Measurements from ENCODE around the gene NEK4. TPM values are rescaled to one million over a fixed set of nuclear protein-coding genes. Genes with fewer than 3 reads are reported as not detected.

Gene NEK4
- polyA plus RNA-seq, 1 donor from 2014 or later, result 11.3 TPM

GRCh38 chr3:52787672-52788625 is 17.2 kb upstream of the NEK4 start:
- H3K27me3 Mint-ChIP-seq, result peaks cover 4% of the 10 kb centered on the region
- no peak overlapping the region for H3K4me3 Mint-ChIP-seq
- peak overlapping the region in 1 of 3 donors; percentile 23 for H3K27ac Mint-ChIP-seq
- H3K36me3 Mint-ChIP-seq, result peaks cover 2% of the 10 kb centered on the region
- H3K4me1 Mint-ChIP-seq, result no peaks in the 10 kb centered on the region
- H3K9me3 Mint-ChIP-seq, result no peaks in the 10 kb centered on the region

GRCh38 chr3:52787246-52787645 is 16.5 kb upstream of the NEK4 start:
- H3K36me3 Mint-ChIP-seq, result peaks cover 2% of the 10 kb centered on the region
- no peak overlapping the region for H3K4me3 Mint-ChIP-seq
- H3K27ac Mint-ChIP-seq, result peak overlapping the region in 1 of 3 donors; percentile 23
- H3K9me3 Mint-ChIP-seq, result no peaks in the 10 kb centered on the region
- peaks cover 4% of the 10 kb centered on the region for H3K27me3 Mint-ChIP-seq
- no peaks in the 10 kb centered on the region for H3K4me1 Mint-ChIP-seq

DNA sequence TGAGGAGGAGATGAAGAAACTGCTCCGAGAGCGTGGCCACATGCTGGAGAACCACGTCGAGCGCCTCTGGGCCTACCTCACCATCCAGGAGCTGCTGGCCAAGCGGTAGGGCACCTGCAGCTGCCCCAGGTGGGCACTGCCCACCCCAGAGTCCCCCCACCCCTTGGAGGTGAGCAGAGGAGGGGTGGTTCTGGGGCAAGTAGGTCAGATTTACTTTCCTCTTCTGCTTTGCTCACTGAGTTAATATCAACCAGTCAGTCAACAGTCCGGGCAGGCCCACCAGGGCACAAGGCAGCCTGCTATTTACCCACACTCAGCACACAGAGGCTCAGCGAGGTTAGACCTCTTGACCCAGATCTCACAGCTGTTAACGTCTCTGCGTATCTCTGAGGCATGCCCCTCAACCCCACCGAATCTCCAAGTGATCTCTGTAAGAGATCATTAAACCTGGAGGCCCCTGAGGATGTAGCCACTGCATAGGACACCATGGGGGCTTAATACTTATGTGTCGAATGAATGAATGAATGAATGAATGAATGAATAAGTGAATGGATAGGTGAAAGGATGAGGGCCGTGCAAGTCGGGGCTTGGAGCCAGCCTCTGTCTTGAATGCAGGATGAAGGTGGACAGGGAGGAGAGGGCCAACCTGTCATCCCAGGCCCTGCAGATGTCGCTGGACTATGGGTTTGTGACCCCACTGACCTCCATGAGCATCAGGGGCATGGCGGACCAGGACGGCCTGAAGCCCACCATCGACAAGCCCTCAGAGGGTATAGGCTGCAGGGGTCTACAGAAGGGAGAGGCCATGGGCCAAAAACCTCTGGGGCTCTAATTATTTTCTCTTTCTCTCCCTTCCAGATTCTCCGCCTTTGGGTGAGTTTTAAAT is 15.8 kb upstream of the NEK4 start:
- H3K9me3 Mint-ChIP-seq, result no peaks in the 10 kb centered on the region
- peaks cover 4% of the 10 kb centered on the region for H3K27me3 Mint-ChIP-seq
- no peak overlapping the region for H3K4me3 Mint-ChIP-seq
- H3K36me3 Mint-ChIP-seq, result peaks cover 2% of the 10 kb centered on the region
- H3K4me1 Mint-ChIP-seq, result no peaks in the 10 kb centered on the region
- H3K27ac Mint-ChIP-seq, result no peak overlapping the region

- H3K27ac Mint-ChIP-seq, result no peak overlapping the region
- H3K36me3 Mint-ChIP-seq, result peaks cover 2% of the 10 kb centered on the region
- H3K9me3 Mint-ChIP-seq, result no peaks in the 10 kb centered on the region
- H3K4me1 Mint-ChIP-seq, result peaks cover 0 to 2% (median 2%) of the 10 kb centered on the region in 3 donors
- H3K27me3 Mint-ChIP-seq, result peaks cover 4% of the 10 kb centered on the region
- no peak overlapping the region for H3K4me3 Mint-ChIP-seq
Measured at GRCh38 chr3:52784931-52785590, 14.3 kb upstream of the NEK4 start.

DNA sequence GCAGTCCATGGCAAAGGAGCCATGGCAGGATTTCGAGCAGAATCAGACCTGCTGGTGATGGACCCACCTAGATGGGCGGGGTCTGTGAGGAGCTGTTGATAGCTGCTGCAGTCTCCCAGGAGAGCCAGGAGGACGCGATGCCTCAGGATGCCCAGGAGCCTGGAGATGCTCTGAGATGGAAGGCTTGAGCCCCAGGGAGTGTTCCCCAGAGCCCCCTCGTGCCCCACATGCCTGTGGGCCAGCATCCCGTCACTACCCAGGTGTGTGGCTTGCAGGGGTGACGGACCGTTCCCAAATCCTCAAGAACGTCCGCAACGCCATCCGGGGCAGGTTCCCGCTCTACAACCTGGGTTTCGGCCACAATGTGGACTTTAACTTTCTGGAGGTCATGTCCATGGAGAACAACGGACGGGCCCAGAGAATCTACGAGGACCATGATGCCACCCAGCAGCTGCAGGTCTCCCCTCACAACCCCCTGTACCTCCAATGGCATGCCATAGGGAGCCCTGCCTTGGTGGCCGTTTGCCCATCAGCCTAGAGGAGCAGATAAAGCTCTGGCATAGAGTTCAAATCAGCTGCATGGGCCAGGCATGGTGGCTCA is 13.4 kb upstream of the NEK4 start:
- Mint-ChIP-seq H3K4me1 (peaks cover 7 to 10% (median 8%) of the 10 kb centered on the region in 3 donors), H3K27ac (peak overlapping the region in 1 of 3 donors; percentile 62), H3K36me3 (no peaks in the 10 kb centered on the region), H3K27me3 (peaks cover 4% of the 10 kb centered on the region), H3K4me3 (no peak overlapping the region), H3K9me3 (no peaks in the 10 kb centered on the region)

GRCh38 chr3:52783211-52783555 is 12.4 kb upstream of the NEK4 start:
- Mint-ChIP-seq H3K9me3 (no peaks in the 10 kb centered on the region), H3K27ac (no peak overlapping the region), H3K4me3 (no peak overlapping the region), H3K36me3 (no peaks in the 10 kb centered on the region), H3K4me1 (peaks cover 7 to 12% (median 8%) of the 10 kb centered on the region in 3 donors), H3K27me3 (peaks cover 4% of the 10 kb centered on the region)

DNA sequence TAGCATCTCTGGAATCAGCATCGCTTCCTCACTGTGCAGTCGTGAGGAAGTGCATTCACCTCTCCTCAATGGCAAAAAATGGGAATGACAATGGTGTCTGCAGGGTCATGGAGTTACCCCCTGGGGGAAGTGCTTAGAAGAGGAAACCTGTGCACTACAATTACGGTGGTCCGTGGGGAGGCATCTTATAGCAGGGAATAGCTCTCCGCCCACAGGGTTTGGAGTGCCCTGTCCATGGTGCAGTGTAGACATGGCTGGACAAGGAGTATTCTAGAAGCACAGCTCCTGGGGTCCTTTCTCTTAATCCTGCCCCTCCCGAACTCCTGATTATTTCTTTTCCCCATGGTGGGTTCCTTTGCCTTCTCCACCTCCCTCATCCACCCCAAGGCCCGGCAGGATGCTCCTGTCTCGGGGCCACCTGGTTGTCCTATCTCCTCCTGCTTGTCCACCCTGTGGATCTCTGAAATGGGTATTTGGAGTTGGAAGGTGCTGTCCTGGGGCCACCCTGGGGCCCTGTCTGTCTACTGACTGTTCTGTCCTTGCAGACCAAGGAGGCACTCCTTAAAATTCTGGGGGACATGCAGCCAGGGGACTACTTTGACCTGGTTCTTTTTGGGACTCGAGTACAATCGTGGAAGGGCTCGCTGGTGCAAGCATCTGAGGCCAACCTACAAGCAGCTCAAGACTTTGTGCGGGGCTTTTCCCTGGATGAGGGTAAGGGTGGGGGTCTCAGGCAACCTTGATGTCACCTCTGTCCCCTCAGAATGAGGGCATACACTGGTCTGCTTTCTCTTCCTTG is 11.9 kb upstream of the NEK4 start:
- Mint-ChIP-seq H3K9me3 (no peaks in the 10 kb centered on the region), H3K4me1 (peaks cover 7 to 12% (median 8%) of the 10 kb centered on the region in 3 donors), H3K27me3 (peaks cover 4% of the 10 kb centered on the region), H3K4me3 (no peak overlapping the region), H3K27ac (peak overlapping the region in 1 of 3 donors; percentile 88), H3K36me3 (no peaks in the 10 kb centered on the region)

GRCh38 chr3:52781741-52782140 is 11.0 kb upstream of the NEK4 start:
- Mint-ChIP-seq H3K9me3 (no peaks in the 10 kb centered on the region), H3K36me3 (no peaks in the 10 kb centered on the region), H3K27ac (peak overlapping the region in 1 of 3 donors; percentile 65), H3K27me3 (peaks cover 4% of the 10 kb centered on the region), H3K4me1 (peaks cover 7 to 12% (median 8%) of the 10 kb centered on the region in 3 donors), H3K4me3 (no peak overlapping the region)

DNA sequence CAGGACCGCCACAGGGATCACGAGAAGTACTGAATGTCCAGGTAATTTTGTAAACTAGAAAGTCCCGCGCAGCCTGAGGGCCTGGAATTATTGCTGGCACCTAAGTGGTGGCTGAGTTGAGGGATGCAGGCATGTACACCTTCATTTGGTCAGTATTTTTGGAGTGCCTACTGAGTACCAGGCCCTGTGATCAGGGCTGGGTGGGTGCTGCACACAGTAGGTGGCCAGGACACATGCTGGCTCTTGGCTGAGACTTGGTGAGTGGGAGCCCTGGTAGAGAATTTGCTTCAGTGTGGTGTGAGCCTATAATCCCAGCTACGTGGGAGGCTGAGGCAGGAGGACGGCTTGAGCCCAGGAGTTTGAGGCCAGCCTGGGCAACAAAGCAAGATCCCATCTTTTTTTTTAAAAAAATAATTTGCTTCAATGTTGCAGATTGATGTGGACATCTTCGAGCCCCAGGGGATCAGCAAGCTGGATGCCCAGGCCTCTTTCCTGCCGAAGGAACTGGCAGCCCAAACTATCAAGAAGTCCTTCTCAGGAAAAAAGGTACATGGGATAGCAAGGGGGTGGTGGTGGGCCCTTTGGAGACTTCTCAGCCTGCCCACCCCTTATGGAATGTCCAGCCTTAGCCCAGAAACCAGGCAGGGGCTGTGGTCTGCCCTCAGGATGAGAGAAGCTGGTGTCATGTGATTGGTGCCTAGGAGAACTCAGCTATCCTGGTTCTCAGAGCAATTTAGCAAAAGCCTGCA is 9.3 kb upstream of the NEK4 start:
- no peaks in the 10 kb centered on the region for H3K36me3 Mint-ChIP-seq
- H3K4me3 Mint-ChIP-seq, result peak overlapping the region in 3 of 4 donors; percentile 7 to 69 (median 50)
- H3K9me3 Mint-ChIP-seq, result no peaks in the 10 kb centered on the region
- H3K27ac Mint-ChIP-seq, result peak overlapping the region; percentile 71 to 99 (median 95)
- peaks cover 7 to 12% (median 8%) of the 10 kb centered on the region in 3 donors for H3K4me1 Mint-ChIP-seq
- peaks cover 4% of the 10 kb centered on the region for H3K27me3 Mint-ChIP-seq

- peaks cover 7 to 12% (median 8%) of the 10 kb centered on the region in 3 donors for H3K4me1 Mint-ChIP-seq
- H3K36me3 Mint-ChIP-seq, result no peaks in the 10 kb centered on the region
- peak overlapping the region; percentile 71 to 99 (median 95) for H3K27ac Mint-ChIP-seq
- H3K9me3 Mint-ChIP-seq, result no peaks in the 10 kb centered on the region
- H3K27me3 Mint-ChIP-seq, result no peaks in the 10 kb centered on the region
- peak overlapping the region in 3 of 4 donors; percentile 7 to 69 (median 50) for H3K4me3 Mint-ChIP-seq
Measured at GRCh38 chr3:52779011-52779836, 8.5 kb upstream of the NEK4 start.

DNA sequence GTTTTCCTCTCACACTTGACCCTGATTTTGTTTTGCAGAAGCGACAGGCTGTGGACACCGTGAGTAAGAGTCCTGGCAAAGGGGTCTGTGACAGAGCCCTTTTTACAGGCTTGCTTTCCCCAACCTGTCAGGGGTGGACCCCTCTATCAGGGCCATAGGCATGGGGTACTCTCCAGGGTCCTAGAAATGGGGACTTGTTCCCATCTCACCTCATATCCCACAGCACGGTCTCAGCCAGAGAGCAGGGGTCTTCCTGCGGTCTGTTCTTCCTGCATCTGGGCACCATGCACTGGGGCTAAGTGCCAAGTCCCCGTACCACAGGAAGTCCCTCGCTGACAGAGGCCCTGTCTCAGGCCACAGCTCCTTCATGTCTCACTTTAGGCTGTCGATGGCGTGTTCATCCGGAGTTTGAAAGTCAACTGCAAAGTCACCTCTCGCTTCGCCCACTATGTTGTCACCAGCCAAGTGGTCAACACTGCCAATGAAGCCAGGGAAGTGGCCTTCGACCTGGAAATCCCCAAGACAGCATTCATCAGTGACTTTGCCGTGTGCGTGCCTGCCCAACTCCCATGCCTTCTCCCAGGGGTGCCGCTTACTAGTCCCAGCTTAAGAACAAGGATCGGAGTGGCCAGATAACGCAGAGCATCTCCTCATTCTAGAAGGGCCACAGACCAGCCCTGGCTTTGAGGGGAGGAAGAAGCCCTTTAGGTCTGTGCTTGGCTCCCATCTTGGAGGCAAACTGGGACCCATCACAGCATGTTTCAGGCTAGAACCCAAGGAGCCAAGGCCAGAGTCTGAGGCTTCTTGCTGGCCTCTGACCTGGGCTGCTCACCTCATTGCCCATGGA is 7.4 kb upstream of the NEK4 start:
- no peaks in the 10 kb centered on the region for H3K9me3 Mint-ChIP-seq
- H3K27me3 Mint-ChIP-seq, result no peaks in the 10 kb centered on the region
- H3K4me1 Mint-ChIP-seq, result peaks cover 7 to 12% (median 8%) of the 10 kb centered on the region in 3 donors
- peak overlapping the region in 2 of 3 donors; percentile 52 to 71 for H3K27ac Mint-ChIP-seq
- H3K36me3 Mint-ChIP-seq, result no peaks in the 10 kb centered on the region
- peak overlapping the region in 2 of 4 donors; percentile 49 to 72 for H3K4me3 Mint-ChIP-seq

Measured in IgD-negative memory B cell (primary cell).